Endometrial microvascular endothelial cells (primary cell): ENCODE data around the gene PTCHD4. TPM values are rescaled to one million over a fixed set of nuclear protein-coding genes. Genes with fewer than 3 reads are reported as not detected.
"Not testable (repeated sequence)": the region's sequence is repeated elsewhere in the genome, so short reads cannot be mapped to it uniquely, and the experiment has no call there.

Source experiments
- in situ Hi-C: cut with HindIII; loops from 2 replicates; pipeline ENCODE4 v1.10.0; 2017; ENCODE audit warnings: low sequenced_read_pairs, low pct_unique_long_range_greater_than_20kb; ENCODE audit errors: inconsistent ontology term
- total RNA-seq: library from RNA; depleted of rRNA; stranded (reverse); fragments of >200 nt; gene quantifications from one replicate; pipeline ENCODE4 v1.2.3, GENCODE V29; 2015; ENCODE audit errors: inconsistent ontology term

Gene PTCHD4
- total RNA-seq = 0.74 TPM

- in situ Hi-C loops = no loop called here
These were observed at the start of gene PTCHD4 for GRCh38 chr6:48111143-48111506. Gene PTCHD4, minus strand, starts transcription at chr6:48111197. Its CDS starts 42,240 bp downstream, at chr6:48068957.

GRCh38 chr6:48151142-48151541, 40.1 kb upstream of the PTCHD4 start:
- in situ Hi-C loops = no loop called here

- in situ Hi-C loops = no loop called here
These were observed 39.7 kb upstream of the PTCHD4 start for GRCh38 chr6:48150701-48151100.

GRCh38 chr6:48147051-48147450, 36.1 kb upstream of the PTCHD4 start:
- in situ Hi-C loops = no loop called here

GRCh38 chr6:48144021-48144420, 33.0 kb upstream of the PTCHD4 start:
- in situ Hi-C loops = no loop called here

GRCh38 chr6:48141975-48142374, 31.0 kb upstream of the PTCHD4 start:
- in situ Hi-C loops = no loop called here

- in situ Hi-C loops = no loop called here
These were observed 29.0 kb upstream of the PTCHD4 start for GRCh38 chr6:48139818-48140614.

GRCh38 chr6:48136856-48137255, 25.9 kb upstream of the PTCHD4 start:
- in situ Hi-C loops = no loop called here

GRCh38 chr6:48135323-48136084, 24.5 kb upstream of the PTCHD4 start:
- in situ Hi-C loops = no loop called here

- in situ Hi-C loops = no loop called here
These were observed 23.2 kb upstream of the PTCHD4 start for GRCh38 chr6:48134246-48134645.

- in situ Hi-C loops = no loop called here
These were observed 12.6 kb upstream of the PTCHD4 start for GRCh38 chr6:48123601-48124000.

- in situ Hi-C loops = not testable (repeated sequence)
These were observed 11.2 kb upstream of the PTCHD4 start for GRCh38 chr6:48121983-48122749.

- in situ Hi-C loops = no loop called here
These were observed 6.0 kb upstream of the PTCHD4 start for GRCh38 chr6:48116699-48117645.

- in situ Hi-C loops = no loop called here
These were observed 2.1 kb upstream of the PTCHD4 start for GRCh38 chr6:48113130-48113529.

- in situ Hi-C loops = no loop called here
These were observed 578 bp upstream of the PTCHD4 start for GRCh38 chr6:48111575-48111974.

- in situ Hi-C loops = no loop called here
These were observed 408 bp downstream of the PTCHD4 start for GRCh38 chr6:48110436-48111142.

GRCh38 chr6:48109944-48110343, 1.1 kb downstream of the PTCHD4 start:
- in situ Hi-C loops = no loop called here
